GM12878 (cell line): Measurements from ENCODE around the gene CS. TPM values are rescaled to one million over a fixed set of nuclear protein-coding genes. Genes with fewer than 3 reads are reported as not detected.
A peak's percentile ranks its signal among the peaks of the same experiment; 100 is the strongest.

ENCODE experiments used
- ATAC-seq: fragments of 200-7000 bp; cut with Tn5 transposase; 3 replicates; pipeline ENCODE4 v1.9.1; 2020; ENCODE audit warnings: mild to moderate bottlenecking, moderate library complexity
- BruUV-seq: library from RNA; stranded (reverse); fragments of 400-500 nt; replicated peaks from 2 replicates; lab custom pipeline; 2021; lab: Mats Ljungman, UMichigan
- CTCF ChIA-PET: fragments of 300-600 bp; sonication (Branson Sonifier 250); formaldehyde crosslinking; extraction: SDS; loops from one replicate; lab custom pipeline; 2021; ENCODE audit warnings: inconsistent platforms; lab: Yijun Ruan, JAX
- POLR2A ChIA-PET: fragments of 350-600 bp; formaldehyde crosslinking; extraction: SDS; loops from one replicate; lab custom pipeline; 2021; ENCODE audit warnings: inconsistent platforms; lab: Charles Lee
- RAD21 ChIA-PET: fragments of 300-600 bp; sonication (Branson Sonifier 250); formaldehyde crosslinking; loops from one replicate; lab custom pipeline; 2023; ENCODE audit warnings: antibody characterized with exemption; ENCODE audit not compliant: unreplicated experiment; lab: Charles Lee
- SMC1A ChIA-PET: fragments of 300-600 bp; sonication (Branson Sonifier 250); formaldehyde crosslinking; loops from one replicate; lab custom pipeline; 2023; ENCODE audit not compliant: unreplicated experiment, uncharacterized antibody; lab: Charles Lee
- DNase-seq: peaks from one replicate; pipeline ENCODE4 v3.0.0-alpha.2; 2011; ENCODE audit warnings: low read depth, low spot score
- FAIRE-seq: peaks from 3 replicates; lab custom pipeline; 2011; peaks lifted over from hg19 to GRCh38; lab: Jason Lieb, UNC
- H2AFZ ChIP-seq: 2 replicates; pipeline ENCODE4 v1.6.0; 2011; ENCODE audit warnings: low read depth, low read length, control low read depth; ENCODE audit not compliant: control insufficient read depth
- H3K27ac ChIP-seq: 2 replicates; pipeline ENCODE4 v1.5.1; 2011; ENCODE audit warnings: control low read depth; ENCODE audit not compliant: control insufficient read depth, insufficient read depth
- H3K27me3 ChIP-seq, 2 experiments: replicated peaks in 1 of 2; 2 replicates each; pipeline versions ENCODE4 v1.6.0 to v1.6.1; 2011; ENCODE audit warnings: low read length in 1 of 2; ENCODE audit not compliant: control insufficient read depth in 2 of 2, insufficient read depth in 2 of 2
- H3K36me3 ChIP-seq, 2 experiments: 2 replicates each; pipeline ENCODE4 v1.5.1; 2011; ENCODE audit warnings: low read length in 1 of 2; ENCODE audit not compliant: control insufficient read depth in 2 of 2, insufficient read depth in 2 of 2
- H3K4me1 ChIP-seq: 2 replicates; pipeline ENCODE4 v1.6.1; 2011; ENCODE audit warnings: mild to moderate bottlenecking, low read length, moderate library complexity, mixed read lengths; ENCODE audit not compliant: control insufficient read depth, insufficient read depth
- H3K4me2 ChIP-seq: 2 replicates; pipeline ENCODE4 v1.6.0; 2011; ENCODE audit warnings: control low read depth; ENCODE audit not compliant: control insufficient read depth, insufficient read depth
- H3K4me3 ChIP-seq: fragments of 200-600 bp; sonication (generic); 2 replicates; pipeline ENCODE4 v1.5.1; 2016
- H3K79me2 ChIP-seq: 2 replicates; pipeline ENCODE4 v1.6.0; 2011; ENCODE audit warnings: low read length; ENCODE audit not compliant: control insufficient read depth, insufficient read depth
- H3K9ac ChIP-seq: 2 replicates; pipeline ENCODE4 v1.8.0; 2011; ENCODE audit warnings: low read length, control low read depth, mixed read lengths; ENCODE audit not compliant: control insufficient read depth, insufficient read depth
- H3K9me3 ChIP-seq: replicated peaks from 3 replicates; pipeline ENCODE4 v1.5.1; 2011; ENCODE audit warnings: mild to moderate bottlenecking, low read length; ENCODE audit not compliant: control insufficient read depth, insufficient read depth
- H4K20me1 ChIP-seq: 2 replicates; pipeline ENCODE4 v1.6.0; 2011; ENCODE audit not compliant: control insufficient read depth, insufficient read depth
- ATF7 ChIP-seq: fragments of 450-650 bp; IDR thresholded peaks from 2 replicates; pipeline ENCODE4 v1.6.1; 2016; ENCODE audit warnings: low read depth, mild to moderate bottlenecking
- MEF2B ChIP-seq: fragments of 450-650 bp; IDR thresholded peaks from 2 replicates; pipeline ENCODE4 v1.6.1; 2018; ENCODE audit warnings: mild to moderate bottlenecking, moderate library complexity; ENCODE audit not compliant: partially characterized antibody, poor library complexity, severe bottlenecking
- NR2F1 ChIP-seq: fragments of 450-650 bp; conservative IDR thresholded peaks from 2 replicates; pipeline ENCODE4 v1.6.1; 2017; ENCODE audit warnings: mild to moderate bottlenecking
- STAT1 ChIP-seq: fragments of 450-650 bp; conservative IDR thresholded peaks from 2 replicates; pipeline ENCODE4 v1.6.1; 2014; ENCODE audit warnings: antibody characterized with exemption, mild to moderate bottlenecking
- WGBS: methylation state at CpG from one replicate; pipeline ENCODE4 v1.1.6; 2016; ENCODE audit warnings: low lambda C conversion rate; ENCODE audit not compliant: insufficient replicate concordance, insufficient coverage; ENCODE audit errors: missing lambda C conversion rate; 5-methylcytosine and 5-hydroxymethylcytosine counted together
- in situ Hi-C: fragments of 300-500 bp; cut with MboI; formaldehyde crosslinking; loops from 9 replicates; pipeline ENCODE4 v1.14.3; 2018; ENCODE audit warnings: mixed read lengths
- intact Hi-C: fragments of 100-400 bp; cut with micrococcal nuclease; formaldehyde crosslinking; loops from one replicate; pipeline ENCODE4 v1.14.2; 2022; ENCODE audit not compliant: unreplicated experiment
- polyA plus RNA-seq, 11 experiments: library from polyadenylated mRNA; depleted of rRNA in 4 of 11; unstranded in 6 of 11; stranded (reverse) in 5 of 11; fragments of >200 nt; fragmentation: Nextera tagmentation in 4 of 11; fragmentation: Illumina TruSeq in 1 of 11; extraction: Ambion mirVana in 4 of 11; extraction: Trizol in 1 of 11; gene quantifications; 1 replicate in 1 of 11; 2 replicates in 10 of 11; pipeline versions ENCODE4 v1.2.1 to v1.2.3, GENCODE V29; 2011 to 2016; ENCODE audit warnings: inconsistent platforms in 2 of 11, missing spikeins in 2 of 11, low read depth in 1 of 11
- total RNA-seq, 4 experiments: library from RNA; depleted of rRNA in 3 of 4; stranded (reverse); fragments of >200 nt in 3 of 4; fragmentation: Illumina TruSeq in 1 of 4; extraction: Trizol in 1 of 4; gene quantifications; 2 replicates each; pipeline versions ENCODE4 v1.2.1 to v1.2.3, GENCODE V29; 2013 to 2021
- TF ChIP-seq, protein P1 (sequence below): IDR thresholded peaks from 2 replicates; pipeline ENCODE4 v1.6.1; 2012; ENCODE audit warnings: low read depth, low read length, improper control_type of control experiment

CS gene
- total and polyA plus RNA-seq, 10 of the 15 experiments (the other 5 are each of a cell fraction or from before 2014, with no cell fraction given) = 64.9 to 276 (median 139) TPM

DNA sequence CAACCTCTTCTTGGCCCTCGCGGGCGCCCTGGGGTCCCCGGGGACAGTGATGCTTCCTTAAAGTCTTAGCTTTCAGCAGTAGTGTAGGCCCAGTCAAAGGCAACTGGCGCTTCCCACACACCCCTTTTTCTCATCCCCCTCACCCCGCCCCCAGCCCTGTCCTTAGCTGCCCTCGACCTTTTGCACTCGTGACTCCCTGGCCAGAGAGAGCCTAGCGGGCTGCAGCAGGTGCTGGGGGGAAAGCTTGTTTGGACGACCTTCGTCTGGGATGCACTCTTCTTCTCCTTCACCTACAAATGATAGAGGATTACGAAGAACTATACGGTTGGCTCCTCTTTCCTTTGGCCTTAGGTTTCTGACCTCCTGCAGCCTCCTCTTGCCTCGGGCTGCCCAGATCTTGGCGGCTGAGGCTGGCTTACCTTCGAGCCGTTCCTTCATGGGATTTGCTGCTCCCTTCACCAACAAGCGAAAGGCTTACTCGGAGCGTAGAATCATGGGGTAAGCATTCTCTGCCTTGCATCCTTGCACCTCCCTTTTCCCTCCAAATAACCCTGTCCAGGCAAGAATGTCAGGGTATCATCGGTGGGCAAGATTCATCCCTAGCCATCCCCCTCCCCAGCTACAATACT lies 32.6 kb downstream of the CS start:
- DNase-seq = no peak

More for the DNA sequence above, 32.6 kb downstream of the CS start:
- ChIA-PET CTCF (interaction anchor here (0.7 to 4.5 kb wide), 13 partner anchors 8 to 196 kb away, joined by 3 to 25 read pairs (median 5); partner anchors contain the start of genes ANKRD52, CNPY2, RNF41 and STAT2), RAD21 (interaction anchor here (1.0 to 2.1 kb wide), 4 partner anchors 46 to 196 kb away, joined by 4 to 10 read pairs (median 6); partner anchors contain the start of genes RNF41 and SMARCC2), SMC1A (interaction anchor here (0.6 to 0.7 kb wide), 2 partner anchors 92 to 169 kb away, joined by 3 read pairs; partner anchors contain the start of gene STAT2)
- in situ Hi-C loops (no loop called here), intact Hi-C loops (loop anchor here (2.0 to 10.0 kb wide), 2 partner anchors 33 to 197 kb away; partner anchors contain the start of genes CS and SPRYD4)
- Histone ChIP-seq H2AFZ (peak overlapping the region; percentile 98), H3K27ac (peak overlapping the region; percentile 29; the same call in 1 of the 2 replicates), H3K27me3 (no peaks in the 10 kb centered on the region), H3K9ac (peak overlapping the region; percentile 52; the same call in 1 of the 2 replicates), H3K4me1 (peaks cover 4% of the 10 kb centered on the region), H3K9me3 (no peaks in the 10 kb centered on the region), H3K36me3 (peaks cover 0 to 2% of the 10 kb centered on the region in 2 experiments; a peak in 1 of 4 replicates)
- ATAC-seq (peak; percentile 36), FAIRE-seq (no peak)
- BruUV-seq = no TSS peak
- TF ChIP-seq, protein P1, sequence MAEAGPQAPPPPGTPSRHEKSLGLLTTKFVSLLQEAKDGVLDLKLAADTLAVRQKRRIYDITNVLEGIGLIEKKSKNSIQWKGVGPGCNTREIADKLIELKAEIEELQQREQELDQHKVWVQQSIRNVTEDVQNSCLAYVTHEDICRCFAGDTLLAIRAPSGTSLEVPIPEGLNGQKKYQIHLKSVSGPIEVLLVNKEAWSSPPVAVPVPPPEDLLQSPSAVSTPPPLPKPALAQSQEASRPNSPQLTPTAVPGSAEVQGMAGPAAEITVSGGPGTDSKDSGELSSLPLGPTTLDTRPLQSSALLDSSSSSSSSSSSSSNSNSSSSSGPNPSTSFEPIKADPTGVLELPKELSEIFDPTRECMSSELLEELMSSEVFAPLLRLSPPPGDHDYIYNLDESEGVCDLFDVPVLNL = no peak
- TF ChIP-seq ATF7 = no peak
- no peak for TF ChIP-seq STAT1
- peak; percentile 56 for TF ChIP-seq MEF2B
- TF ChIP-seq NR2F1 = 0 out of 2 replicates have a peak, but pooled peaks have one; percentile 63
- TF ChIP-seq, all 136 proteins: peak for 2
- POLR2A ChIA-PET = interaction anchor here (0.5 to 2.0 kb wide), 11 partner anchors 18 to 296 kb away, joined by 3 to 7 read pairs (median 4); partner anchors contain the start of genes RNF41 and ZC3H10
- no peaks in the 10 kb centered on the region for H3K79me2 ChIP-seq
- no peaks in the 10 kb centered on the region for H4K20me1 ChIP-seq
- peak overlapping the region; percentile 68; the same call in 1 of the 2 replicates for H3K4me3 ChIP-seq
- WGBS = 26% methylated on average over 21 of the region's 21 CpGs
- peak overlapping the region; percentile 96 for H3K4me2 ChIP-seq
